ENCODE measurements around the gene CCL19. TPM values are rescaled to one million over a fixed set of nuclear protein-coding genes. Genes with fewer than 3 reads are reported as not detected.

CCL19 gene
- total and polyA plus RNA-seq, 2 donors (not counting 3 experiments of a cell fraction or from before 2014, with no cell fraction given): not detected

DNA sequence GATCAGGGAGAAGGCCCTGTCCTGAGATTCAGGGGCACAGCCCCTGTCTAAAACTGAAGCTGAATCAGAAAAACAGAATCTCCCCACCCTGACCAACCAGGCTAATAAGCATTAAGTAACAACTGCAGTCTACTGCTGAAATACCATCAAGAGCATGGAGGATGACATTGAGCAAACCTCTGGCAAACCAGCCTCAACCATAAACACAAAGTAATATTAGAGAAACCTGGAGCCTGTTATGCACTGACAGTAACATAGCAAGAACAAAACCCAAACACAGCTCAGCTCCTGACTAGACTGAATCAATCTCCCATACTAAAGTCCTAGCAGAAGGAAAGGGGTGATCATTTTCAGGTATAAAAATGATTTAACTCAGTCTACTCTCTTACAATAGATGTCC is 43.6 kb upstream of the CCL19 start:
- no TSS peak for BruUV-seq (replicated peaks)
- Histone ChIP-seq H3K9me3 (replicated peaks; ENCODE audit: control insufficient read depth, insufficient read depth, low read length) (no peaks in the 10 kb centered on the region), H3K79me2 (ENCODE audit: control insufficient read depth, insufficient read depth, low read length) (no peaks in the 10 kb centered on the region), H3K4me3 (replicated peaks in 1 of 3; ENCODE audit: insufficient read depth in 1 of 3, low read depth in 1 of 3, low read length in 3 of 3) (no peak overlapping the region), H4K20me1 (replicated peaks; ENCODE audit: control insufficient read depth, extremely low read depth, insufficient read depth, low read length) (no peaks in the 10 kb centered on the region), H2AFZ (ENCODE audit: low read depth, low read length) (no peak overlapping the region), H3K27ac (ENCODE audit: insufficient read depth, low read depth, low read length) (no peak overlapping the region), H3K27me3 (ENCODE audit: control insufficient read depth in 2 of 2, insufficient read depth in 2 of 2, low read length in 2 of 2) (peaks cover 9% of the 10 kb centered on the region in 2 experiments), H3K9ac (replicated peaks; ENCODE audit: extremely low read depth, insufficient read depth, low read length) (no peak overlapping the region), H3K4me1 (ENCODE audit: control insufficient read depth, extremely low read depth, insufficient read depth, low read length) (no peaks in the 10 kb centered on the region), H3K4me2 (ENCODE audit: insufficient read depth, low read length) (no peak overlapping the region), H3K9me1 (replicated peaks; ENCODE audit: control insufficient read depth, extremely low read depth, insufficient read depth, low read length) (no peaks in the 10 kb centered on the region), H3K36me3 (ENCODE audit: control insufficient read depth in 2 of 2, extremely low read depth in 1 of 2, insufficient read depth in 2 of 2, low read length in 2 of 2) (no peaks in the 10 kb centered on the region)
- no peak for TF ChIP-seq FOS (IDR thresholded peaks at IDR 0.05; ENCODE audit: borderline replicate concordance, insufficient read depth, low read length)
- TF ChIP-seq POLR2AphosphoS5 (IDR thresholded peaks at IDR 0.05; ENCODE audit: insufficient read depth, low read depth, low read length): no peak
- no peak for TF ChIP-seq POLR2A (IDR thresholded peaks at IDR 0.05; ENCODE audit: low read depth, low read length)
- TF ChIP-seq JUN (IDR thresholded peaks at IDR 0.05; ENCODE audit: borderline replicate concordance, insufficient read depth, insufficient read length, low read depth): no peak
- TF ChIP-seq MAX (IDR thresholded peaks at IDR 0.05; ENCODE audit: insufficient read depth, insufficient read length): no peak
- TF ChIP-seq MYC (IDR thresholded peaks at IDR 0.05; ENCODE audit: low read depth, low read length): no peak
- TF ChIP-seq EZH2 (IDR thresholded peaks at IDR 0.05; ENCODE audit: borderline replicate concordance, low read depth, low read length, severe bottlenecking): no peak
- no peak for TF ChIP-seq GATA2 (IDR thresholded peaks at IDR 0.05; ENCODE audit: insufficient read depth, insufficient read length, low read depth, low read length)
- TF ChIP-seq CTCF (IDR thresholded peaks at IDR 0.05; ENCODE audit: extremely low read depth in 1 of 2, insufficient read depth in 1 of 2, low read depth in 1 of 2, low read length in 2 of 2): no peak
- dilution Hi-C loops (cut with MboI; ENCODE audit: extremely low pct_ligation_motif_present, low sequenced_read_pairs): no loop called here
- FAIRE-seq (no peak), DNase-seq (ENCODE audit: low read depth, low spot score) (no peak)
- CTCF ChIA-PET: no interaction called here
- intact Hi-C loops (cut with micrococcal nuclease): loop anchor here (2.0 kb wide), 1 partner anchor 20 kb away; no protein-coding TSS in a partner anchor
- POLR2A ChIA-PET: no interaction called here

All from endothelial cell of umbilical vein (primary cell).